Anterior cingulate cortex (tissue), 58 donors: ENCODE data around the gene H6PD.
A peak's percentile ranks its signal among the peaks of the same experiment; 100 is the strongest.

Source experiments
- DNase-seq, 58 donors: peaks; one replicate each; lab custom pipeline; 2025; lab: John Stamatoyannopoulos, UW

The H6PD gene

DNA sequence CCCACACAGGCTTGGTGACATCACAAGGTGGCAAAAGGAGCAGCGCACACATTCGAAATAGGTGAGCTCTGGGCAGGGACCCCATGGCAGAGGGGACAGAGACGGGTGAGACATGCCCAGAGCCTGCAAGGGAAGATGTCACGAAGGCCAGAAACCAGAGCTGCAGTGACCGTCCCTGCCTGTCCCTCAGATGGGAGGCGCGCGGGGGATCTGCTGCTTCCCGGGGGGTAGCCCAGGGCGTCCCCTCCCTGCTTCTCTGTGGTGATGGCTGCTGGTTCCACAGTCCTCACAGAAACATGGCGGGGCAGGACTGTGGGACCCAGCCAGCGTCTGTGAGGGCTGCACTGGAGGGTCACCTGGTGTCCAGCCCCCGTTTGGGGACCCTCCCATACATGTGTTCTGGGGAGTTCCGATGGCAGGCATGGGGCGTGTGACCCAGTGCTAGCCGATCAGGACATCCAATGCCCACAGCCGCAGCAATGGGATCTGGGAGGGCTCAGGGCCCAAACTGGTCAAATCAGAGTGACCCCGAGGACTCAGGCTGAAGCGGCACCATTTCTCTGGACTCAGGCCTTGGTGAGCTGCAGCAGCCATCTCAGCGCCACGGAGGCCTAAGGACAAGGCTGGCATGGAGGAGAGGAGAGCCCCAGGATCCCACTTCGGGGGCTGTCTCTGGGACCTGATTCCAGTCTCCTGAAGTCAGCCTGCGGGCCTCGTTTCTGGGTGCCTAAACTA is 37.5 kb downstream of the H6PD start:
- no peak for DNase-seq

GRCh38 chr1:9273177-9273576 is 38.6 kb downstream of the H6PD start:
- no peak for DNase-seq

- no peak for DNase-seq
Measured at GRCh38 chr1:9275161-9275560, 40.6 kb downstream of the H6PD start.

DNA sequence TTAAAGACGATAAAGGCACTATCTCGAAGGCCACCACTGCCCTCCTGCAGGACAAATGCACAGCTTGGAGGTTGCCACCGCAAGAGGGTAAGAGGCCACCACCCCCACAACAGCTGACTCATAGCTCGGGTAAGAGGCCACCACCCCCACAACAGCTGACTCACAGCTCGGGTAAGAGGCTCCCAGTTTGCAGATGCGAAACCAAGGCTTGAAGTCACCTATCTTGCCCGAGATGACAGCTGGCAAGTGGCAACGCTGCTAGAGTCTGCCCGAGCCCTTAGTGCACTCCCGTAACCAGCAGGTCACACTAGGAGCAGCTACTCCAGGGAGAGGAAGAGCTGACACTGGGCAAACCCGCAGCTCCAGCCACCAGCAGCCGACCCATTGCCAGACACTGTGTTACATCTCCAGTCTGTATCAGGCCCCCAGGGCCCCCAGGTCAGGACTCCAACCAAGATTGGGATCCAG is 41.0 kb downstream of the H6PD start:
- peak in 6 of 58 donors; percentile 17 to 66 (median 26) for DNase-seq

DNA sequence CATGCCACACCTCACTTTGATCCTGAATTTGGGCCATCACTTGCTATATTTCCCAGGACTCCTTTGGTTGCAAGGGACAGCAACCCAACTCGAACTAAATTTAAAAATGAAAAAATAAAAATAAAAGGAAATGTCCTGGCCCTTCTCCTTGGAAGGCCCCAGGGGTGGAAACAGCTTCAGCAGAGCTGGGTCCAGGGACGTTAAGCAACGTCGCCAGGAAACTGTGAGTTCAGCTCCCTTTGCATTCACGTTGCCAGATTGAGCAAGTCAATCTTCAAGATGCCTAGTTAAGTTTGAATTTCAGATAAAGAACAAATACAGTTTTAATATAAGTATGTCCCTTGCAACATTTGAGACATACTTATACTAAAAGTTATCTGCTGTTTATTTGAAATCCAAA is 43.5 kb downstream of the H6PD start:
- no peak for DNase-seq

- DNase-seq, result no peak
Measured at GRCh38 chr1:9278585-9279153, 44.1 kb downstream of the H6PD start.

- no peak for DNase-seq
Measured at GRCh38 chr1:9279172-9279840, 44.7 kb downstream of the H6PD start.

GRCh38 chr1:9280015-9280860 is 45.7 kb downstream of the H6PD start:
- peak in 4 of 58 donors; percentile 15 to 48 (median 30) for DNase-seq

DNA sequence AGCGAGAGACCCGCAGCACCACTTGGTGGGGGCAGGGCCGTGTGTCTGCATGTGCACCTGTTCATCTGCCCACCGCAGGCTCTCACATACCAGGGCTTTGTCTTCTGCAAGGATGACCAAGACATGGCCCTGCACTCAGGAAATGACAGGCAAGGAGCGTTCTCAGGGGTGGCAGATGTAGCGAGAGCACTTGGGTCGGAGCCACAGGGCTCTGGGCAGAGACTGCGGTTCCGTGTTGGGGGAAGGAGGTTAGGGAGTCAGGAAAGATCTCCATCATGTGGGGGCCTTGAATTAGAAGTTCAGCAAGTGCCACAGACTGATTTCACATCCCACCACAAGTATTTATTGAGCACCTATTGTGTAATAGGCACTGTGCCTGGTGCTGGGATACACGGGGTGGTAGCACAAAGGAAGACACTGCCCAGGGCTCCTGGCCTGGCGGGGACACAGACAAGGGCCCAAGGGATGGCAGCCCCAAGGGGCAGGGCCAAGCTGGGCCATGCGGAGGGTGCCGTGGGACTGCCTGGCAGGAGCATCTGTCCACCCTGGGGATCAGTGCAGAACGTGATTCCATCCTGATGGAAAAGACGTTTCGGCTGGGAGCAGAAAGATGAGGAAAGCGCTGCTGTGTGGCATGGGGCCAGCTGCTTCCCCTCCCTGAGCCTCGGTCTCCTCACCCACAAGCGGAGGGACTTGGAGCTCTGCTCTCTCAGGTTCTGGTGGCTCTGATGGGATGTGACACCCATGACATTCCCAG is 46.7 kb downstream of the H6PD start:
- no peak for DNase-seq

- DNase-seq, result no peak
Measured at GRCh38 chr1:9281908-9282695, 47.5 kb downstream of the H6PD start.

- DNase-seq, result no peak
Measured at GRCh38 chr1:9282696-9282955, 48.1 kb downstream of the H6PD start.

DNA sequence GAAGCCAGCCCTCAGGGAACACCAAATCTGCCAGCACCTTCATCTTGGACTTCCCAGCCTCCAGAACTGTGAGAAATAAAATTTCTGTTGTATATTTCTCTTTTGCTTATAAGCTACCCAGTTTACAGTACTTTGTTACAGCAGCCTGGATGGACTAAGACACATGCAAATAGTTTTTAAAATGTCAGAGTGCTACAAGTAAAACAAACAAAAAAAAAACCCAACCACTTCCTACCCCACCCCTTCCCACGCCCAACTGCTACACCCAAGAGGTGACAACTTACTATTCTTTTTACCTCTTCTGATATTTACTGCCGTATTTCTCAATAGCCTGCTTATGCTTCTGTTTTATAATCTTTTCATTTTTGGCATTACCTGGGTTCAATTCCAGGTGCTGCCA is 49.5 kb downstream of the H6PD start:
- DNase-seq, result no peak

DNA sequence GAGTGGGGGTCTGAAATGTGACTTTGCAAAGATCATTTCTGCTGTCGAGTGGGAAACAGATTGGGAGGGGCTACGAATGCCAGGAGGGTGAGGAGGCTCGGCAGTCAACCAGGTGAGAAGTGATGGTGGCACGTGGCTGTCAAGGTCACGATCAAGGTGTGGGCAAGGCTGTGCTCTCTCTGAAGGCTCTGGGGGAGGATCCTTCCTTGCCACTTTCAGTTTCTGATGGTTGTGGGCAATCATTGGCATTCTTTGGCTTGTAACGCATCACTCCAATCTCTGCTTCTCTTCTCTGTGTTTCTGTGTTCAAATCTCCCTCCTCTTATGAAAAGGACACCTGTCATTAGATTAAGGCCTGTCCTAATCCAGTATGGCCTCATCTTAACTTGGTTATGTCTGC is 52.0 kb downstream of the H6PD start:
- no peak for DNase-seq

- DNase-seq, result peak in 11 of 58 donors; percentile 11 to 63 (median 29)
Measured at GRCh38 chr1:9289090-9289534, 54.5 kb downstream of the H6PD start.

- DNase-seq, result peak in 2 of 58 donors; percentile 25 to 31
Measured at GRCh38 chr1:9289711-9290485, 55.3 kb downstream of the H6PD start.

- DNase-seq, result peak in 7 of 58 donors; percentile 21 to 60 (median 37)
Measured at GRCh38 chr1:9291914-9292360, 57.4 kb downstream of the H6PD start.

GRCh38 chr1:9292361-9293240 is 58.0 kb downstream of the H6PD start, which contains the start of gene SPSB1:
Gene SPSB1 (plus strand): TSS chr1:9292894. CDS start chr1:9355892, 62,998 bp downstream.
- DNase-seq, result peak in 51 of 58 donors; percentile 21 to 80 (median 62)
